HG03025 (cell line): Measurements from ENCODE around the gene MEIS3.
"Not testable (repeated sequence)": the region's sequence is repeated elsewhere in the genome, so short reads cannot be mapped to it uniquely, and the experiment has no call there.

Source experiments
- ATAC-seq: cut with Tn5 transposase; IDR thresholded peaks from one replicate; pipeline ENCODE4 v1.9.1; 2021; ENCODE audit warnings: mild to moderate bottlenecking, moderate library complexity; ENCODE audit not compliant: unreplicated experiment, low FRiP score

Gene MEIS3

GRCh38 chr19:47370045-47370611, 49.2 kb downstream of the MEIS3 start:
- ATAC-seq: no peak

GRCh38 chr19:47365455-47365854, 53.9 kb downstream of the MEIS3 start:
- ATAC-seq: not testable (repeated sequence)

GRCh38 chr19:47363758-47364531, 55.4 kb downstream of the MEIS3 start:
- ATAC-seq: no peak

GRCh38 chr19:47362321-47362720, 57.0 kb downstream of the MEIS3 start:
- ATAC-seq: no peak

- no peak for ATAC-seq
Observed at GRCh38 chr19:47358936-47359335, 60.4 kb downstream of the MEIS3 start.

GRCh38 chr19:47357788-47358680, 61.3 kb downstream of the MEIS3 start:
- no peak for ATAC-seq

GRCh38 chr19:47356900-47357299, 62.4 kb downstream of the MEIS3 start:
- ATAC-seq: no peak

GRCh38 chr19:47353307-47353712, 66.0 kb downstream of the MEIS3 start:
- ATAC-seq: no peak
